Heart left ventricle (tissue), 16 donors: ENCODE data around the gene SMURF1. TPM values are rescaled to one million over a fixed set of nuclear protein-coding genes. Genes with fewer than 3 reads are reported as not detected.
"Not testable (repeated sequence)": the region's sequence is repeated elsewhere in the genome, so short reads cannot be mapped to it uniquely, and the experiment has no call there.

Source experiments
- ATAC-seq, 4 donors: fragments of 200-7000 bp; cut with Tn5 transposase; one replicate each; pipeline ENCODE4 v1.9.1; 2020 to 2022; ENCODE audit warnings: moderate library complexity in 4 of 4, mild to moderate bottlenecking in 3 of 4, moderate number of reproducible peaks in 1 of 4
- DNase-seq, 5 donors: peaks; one replicate each; pipeline ENCODE4 v3.0.0-alpha.2; 2020
- H3K27ac ChIP-seq, 12 donors: fragments of 200-600 bp; sonication (generic) in 4 of 12; one replicate each; pipeline versions ENCODE4 v1.5.0 to v1.8.0; 2016 to 2022; ENCODE audit warnings: mild to moderate bottlenecking in 2 of 12
- H3K27me3 ChIP-seq, 9 donors: fragments of 200-600 bp; sonication (generic) in 2 of 9; one replicate each; pipeline versions ENCODE4 v1.5.1 to v1.8.0; 2016 to 2022; ENCODE audit warnings: mild to moderate bottlenecking in 3 of 9
- H3K36me3 ChIP-seq, 9 donors: fragments of 200-600 bp; sonication (generic) in 2 of 9; one replicate each; pipeline versions ENCODE4 v1.5.0 to v1.8.0; 2018 to 2022; ENCODE audit warnings: mild to moderate bottlenecking in 2 of 9
- H3K4me1 ChIP-seq, 12 donors: fragments of 200-600 bp; sonication (generic) in 4 of 12; one replicate each; pipeline versions ENCODE4 v1.5.0 to v1.8.0; 2016 to 2022; ENCODE audit warnings: mild to moderate bottlenecking in 3 of 12
- H3K4me3 ChIP-seq, 12 donors: fragments of 200-600 bp; sonication (generic) in 4 of 12; one replicate each; pipeline versions ENCODE4 v1.5.0 to v1.8.0; 2017 to 2022; ENCODE audit warnings: mild to moderate bottlenecking in 9 of 12, moderate library complexity in 4 of 12
- H3K9me3 ChIP-seq, 12 donors: fragments of 200-600 bp; sonication (generic) in 4 of 12; one replicate each; pipeline versions ENCODE4 v1.5.0 to v1.8.0; 2016 to 2022; ENCODE audit warnings: mild to moderate bottlenecking in 1 of 12
- CTCF ChIP-seq, 12 donors: fragments of 200-600 bp; sonication (generic) in 4 of 12; IDR thresholded peaks; one replicate each; pipeline versions ENCODE4 v1.5.0 to v1.8.0; 2018 to 2022; ENCODE audit warnings: antibody characterized with exemption in 12 of 12, mild to moderate bottlenecking in 5 of 12
- POLR2A ChIP-seq, 2 donors: fragments of 450-650 bp; IDR thresholded peaks; one replicate each; pipeline ENCODE4 v1.6.1; 2017; ENCODE audit warnings: antibody characterized with exemption in 2 of 2, mild to moderate bottlenecking in 2 of 2, moderate library complexity in 2 of 2
- WGBS, 4 donors: extraction: QIAGEN DNeasy Blood & Tissue Kit in 2 of 4; methylation state at CpG; one replicate each; pipeline versions ENCODE4 v1.1.5 to v1.1.7; 2013 to 2018; 5-methylcytosine and 5-hydroxymethylcytosine counted together
- intact Hi-C, 10 donors: fragments of 100-400 bp; cut with DNase I; formaldehyde crosslinking; loops; one replicate each; pipeline versions ENCODE4 v1.11.1 to v1.14.2; 2022
- polyA plus RNA-seq, 2 donors: library from polyadenylated mRNA; stranded (reverse); fragments of 200-250 nt; gene quantifications; one replicate each; pipeline ENCODE4 v1.2.3, GENCODE V29; 2013
- total RNA-seq, 9 donors: library from RNA; depleted of rRNA in 2 of 9; stranded (reverse); fragments of >200 nt in 2 of 9; fragmentation: NEBNext Ultra II Directional in 3 of 9; extraction: Animal tissue kit (Norgen Biotek cat#: 25700) in 3 of 9; gene quantifications; one replicate each; pipeline versions ENCODE4 v1.1.0 to v1.2.4, GENCODE V29; 2016 to 2023
- donor health status: ischemic (EF 13 %, LVEDD 7.1; RV severe dilation, severe dysfunction).
- donor health status: healthy with polysubstance abuse.
- donor health status: DM: no; HTN: yes; CAD: no.
- donor health status: DM: no; HTN: no; CAD: no.
- donor health status: ischemic (EF 25% LVEDD 6.9; RV normal size, moderate dysfunction).
- donor health status: ischemic (EF 25% LVEDD 5.7; RV mildly dilated, moderate dysfunction).
- donor health status: healthy.
- donor health status: DM: yes; HTN: yes; CAD: no.
- donor health status: ischemic (EF 35%, LVEDD 5.7; RV mildly dilated, moderate dysfunction).
- donor health status: nonischemic (EF 11% LVEDD 7.7; RV severe dilation, severe dysfunction).
- donor health status: DM: yes; HTN: yes; CAD: no.
- donor health status: PGD.
- donor health status: ischemic (EF 29% LVEDD 5.4; RV normal size, mild dysfunction).
- donor health status: nonischemic (EF 23%, LVEDD 6.1; RV moderate dilation, normal function).

The SMURF1 gene
- total and polyA plus RNA-seq, 11 donors, result 3.5 to 15.4 (median 12.4) TPM

GRCh38 chr7:99170065-99170729, 26.3 kb upstream of the SMURF1 start:
- no peak overlapping the region for H3K27ac ChIP-seq
- peaks cover 0 to 2% (median 0%) of the 10 kb centered on the region in 9 donors for H3K27me3 ChIP-seq
- H3K9me3 ChIP-seq, result no peaks in the 10 kb centered on the region
- intact Hi-C loops, result loop anchor here in 1 of 10 donors (10.0 kb wide), 1 partner anchor 135 kb away; no protein-coding TSS in a partner anchor
- WGBS, 4 donors, result 84 to 86% (median 86%) methylated on average over 6 of the region's 6 CpGs
- H3K36me3 ChIP-seq, result no peaks in the 10 kb centered on the region
- H3K4me1 ChIP-seq, result no peaks in the 10 kb centered on the region
- DNase-seq (no peak), ATAC-seq (no peak)
- TF ChIP-seq POLR2A (IDR thresholded peaks at IDR 0.05), result no peak
- no peak for TF ChIP-seq CTCF (IDR thresholded peaks at IDR 0.05)
- H3K4me3 ChIP-seq, result no peak overlapping the region

GRCh38 chr7:99167072-99167471, 23.2 kb upstream of the SMURF1 start:
- Histone ChIP-seq H3K27ac (no peak overlapping the region), H3K27me3 (no peaks in the 10 kb centered on the region), H3K4me3 (no peak overlapping the region), H3K9me3 (no peaks in the 10 kb centered on the region), H3K4me1 (no peaks in the 10 kb centered on the region), H3K36me3 (no peaks in the 10 kb centered on the region)
- intact Hi-C loops, result no loop called here
- no peak for TF ChIP-seq CTCF (IDR thresholded peaks at IDR 0.05)
- no peak for TF ChIP-seq POLR2A (IDR thresholded peaks at IDR 0.05)
- no peak for DNase-seq
- ATAC-seq, result no peak
- 66 to 83% (median 75%) methylated on average over 8 of the region's 8 CpGs for WGBS, 4 donors

- Histone ChIP-seq H3K4me3 (no peak overlapping the region), H3K4me1 (no peaks in the 10 kb centered on the region), H3K27ac (no peak overlapping the region), H3K27me3 (no peaks in the 10 kb centered on the region), H3K9me3 (no peaks in the 10 kb centered on the region), H3K36me3 (no peaks in the 10 kb centered on the region)
- intact Hi-C loops, result no loop called here
- ATAC-seq (no peak), DNase-seq (no peak)
- no peak for TF ChIP-seq CTCF (IDR thresholded peaks at IDR 0.05)
- no peak for TF ChIP-seq POLR2A (IDR thresholded peaks at IDR 0.05)
- WGBS, 4 donors, result 76 to 79% (median 78%) methylated on average over 1 to 3 of the region's 3 CpGs
These were observed 21.9 kb upstream of the SMURF1 start for GRCh38 chr7:99165816-99166215.

- H3K27ac ChIP-seq, ATAC-seq, H3K36me3 ChIP-seq, DNase-seq, H3K4me3 ChIP-seq, H3K9me3 ChIP-seq, H3K27me3 ChIP-seq, intact Hi-C loops, H3K4me1 ChIP-seq: not testable (repeated sequence)
- WGBS, 4 donors, result 82 to 92% (median 87%) methylated on average over 4 of the region's 4 CpGs
These were observed 19.8 kb upstream of the SMURF1 start for GRCh38 chr7:99163669-99164068.

GRCh38 chr7:99156649-99157048, 12.7 kb upstream of the SMURF1 start:
- no peak for ATAC-seq
- intact Hi-C loops, result no loop called here
- TF ChIP-seq CTCF (IDR thresholded peaks at IDR 0.05) (no peak), POLR2A (IDR thresholded peaks at IDR 0.05) (no peak)

More at GRCh38 chr7:99156649-99157048, 12.7 kb upstream of the SMURF1 start:
- Histone ChIP-seq H3K4me1 (peaks cover 0 to 6% (median 0%) of the 10 kb centered on the region in 12 donors), H3K9me3 (no peaks in the 10 kb centered on the region), H3K27ac (no peak overlapping the region), H3K4me3 (no peak overlapping the region), H3K27me3 (no peaks in the 10 kb centered on the region), H3K36me3 (no peaks in the 10 kb centered on the region)
- no peak for DNase-seq
